SHP77 (cell line): ENCODE measurements around the gene ZNF362.
A peak's percentile ranks its signal among the peaks of the same experiment; 100 is the strongest.
"Not testable (repeated sequence)": the region's sequence is repeated elsewhere in the genome, so short reads cannot be mapped to it uniquely, and the experiment has no call there.

Experiments
- DNase-seq, 2 experiments: peaks; one replicate each; lab custom pipeline; 2025; lab: John Stamatoyannopoulos, UW

ZNF362 gene

GRCh38 chr1:33287317-33287716 is 31.0 kb downstream of the ZNF362 start:
- no peak for DNase-seq

GRCh38 chr1:33288976-33289857 is 32.9 kb downstream of the ZNF362 start:
- DNase-seq, result no peak

GRCh38 chr1:33289858-33290154 is 33.5 kb downstream of the ZNF362 start:
- DNase-seq, result no peak

GRCh38 chr1:33290615-33291014 is 34.3 kb downstream of the ZNF362 start:
- not testable (repeated sequence) for DNase-seq

GRCh38 chr1:33292726-33293340 is 36.5 kb downstream of the ZNF362 start:
- DNase-seq, result no peak

GRCh38 chr1:33294071-33295010 is 38.0 kb downstream of the ZNF362 start:
- no peak for DNase-seq

GRCh38 chr1:33295023-33295422 is 38.7 kb downstream of the ZNF362 start:
- DNase-seq, result no peak

GRCh38 chr1:33295450-33296081 is 39.3 kb downstream of the ZNF362 start:
- peak; percentile 65 to 78 for DNase-seq

GRCh38 chr1:33296082-33296458 is 39.8 kb downstream of the ZNF362 start:
- DNase-seq, result no peak

GRCh38 chr1:33296824-33297223 is 40.5 kb downstream of the ZNF362 start:
- DNase-seq, result no peak

GRCh38 chr1:33297911-33298622 is 41.8 kb downstream of the ZNF362 start:
- no peak for DNase-seq

GRCh38 chr1:33298623-33299277 is 42.5 kb downstream of the ZNF362 start:
- DNase-seq, result peak; percentile 36 to 52

GRCh38 chr1:33299461-33300155 is 43.3 kb downstream of the ZNF362 start:
- no peak for DNase-seq

- DNase-seq, result no peak
These were observed 44.4 kb downstream of the ZNF362 start for GRCh38 chr1:33300673-33301072.

GRCh38 chr1:33301273-33301984 is 45.1 kb downstream of the ZNF362 start:
- DNase-seq, result no peak

GRCh38 chr1:33302325-33302724 is 46.0 kb downstream of the ZNF362 start:
- DNase-seq, result no peak

- DNase-seq, result no peak
These were observed 48.7 kb downstream of the ZNF362 start for GRCh38 chr1:33305016-33305415.

- no peak for DNase-seq
These were observed 49.7 kb downstream of the ZNF362 start for GRCh38 chr1:33305816-33306652.
